GM19397 (cell line): ENCODE measurements around the gene RNF2.

Experiments
- ATAC-seq: cut with Tn5 transposase; IDR thresholded peaks from one replicate; pipeline ENCODE4 v1.9.1; 2021; ENCODE audit warnings: mild to moderate bottlenecking, moderate library complexity; ENCODE audit not compliant: unreplicated experiment

RNF2 gene

GRCh38 chr1:185087746-185088145 is 42.4 kb downstream of the RNF2 start:
- no peak for ATAC-seq

- ATAC-seq, result no peak
Observed at GRCh38 chr1:185091480-185091879, 46.1 kb downstream of the RNF2 start.

GRCh38 chr1:185094761-185095160 is 49.4 kb downstream of the RNF2 start:
- ATAC-seq, result no peak

GRCh38 chr1:185096531-185096930 is 51.2 kb downstream of the RNF2 start:
- no peak for ATAC-seq

GRCh38 chr1:185104083-185104482 is 58.7 kb downstream of the RNF2 start:
- no peak for ATAC-seq

- ATAC-seq, result no peak
Observed at GRCh38 chr1:185105121-185105520, 59.8 kb downstream of the RNF2 start.

GRCh38 chr1:185108321-185108720 is 63.0 kb downstream of the RNF2 start:
- no peak for ATAC-seq

- ATAC-seq, result no peak
Observed at GRCh38 chr1:185110145-185110544, 64.8 kb downstream of the RNF2 start.

GRCh38 chr1:185111873-185112272 is 66.5 kb downstream of the RNF2 start:
- ATAC-seq, result no peak

GRCh38 chr1:185112356-185112755 is 67.0 kb downstream of the RNF2 start:
- no peak for ATAC-seq

- ATAC-seq, result no peak
Observed at GRCh38 chr1:185129708-185130107, 84.3 kb downstream of the RNF2 start.

- ATAC-seq, result no peak
Observed at GRCh38 chr1:185132534-185132933, 87.2 kb downstream of the RNF2 start.

GRCh38 chr1:185137896-185138545 is 92.7 kb downstream of the RNF2 start:
- ATAC-seq, result no peak

GRCh38 chr1:185139246-185139645 is 93.9 kb downstream of the RNF2 start:
- ATAC-seq, result no peak

GRCh38 chr1:185144233-185144632 is 98.9 kb downstream of the RNF2 start:
- no peak for ATAC-seq

- no peak for ATAC-seq
Observed at GRCh38 chr1:185151215-185151614, 105.9 kb downstream of the RNF2 start.
